Lower leg skin (tissue), 3 donors: ENCODE data around the gene RARB.

ENCODE experiments used
- CTCF ChIP-seq, 3 donors: fragments of 450-650 bp; IDR thresholded peaks; one replicate each; pipeline ENCODE4 v1.5.1; 2016; ENCODE audit warnings: antibody characterized with exemption in 3 of 3, mild to moderate bottlenecking in 3 of 3, moderate library complexity in 2 of 3
- POLR2A ChIP-seq, 2 donors: fragments of 450-650 bp; IDR thresholded peaks; one replicate each; pipeline ENCODE4 v1.6.1; 2016 to 2017; ENCODE audit warnings: antibody characterized with exemption in 2 of 2, mild to moderate bottlenecking in 1 of 2, moderate library complexity in 1 of 2

DNA sequence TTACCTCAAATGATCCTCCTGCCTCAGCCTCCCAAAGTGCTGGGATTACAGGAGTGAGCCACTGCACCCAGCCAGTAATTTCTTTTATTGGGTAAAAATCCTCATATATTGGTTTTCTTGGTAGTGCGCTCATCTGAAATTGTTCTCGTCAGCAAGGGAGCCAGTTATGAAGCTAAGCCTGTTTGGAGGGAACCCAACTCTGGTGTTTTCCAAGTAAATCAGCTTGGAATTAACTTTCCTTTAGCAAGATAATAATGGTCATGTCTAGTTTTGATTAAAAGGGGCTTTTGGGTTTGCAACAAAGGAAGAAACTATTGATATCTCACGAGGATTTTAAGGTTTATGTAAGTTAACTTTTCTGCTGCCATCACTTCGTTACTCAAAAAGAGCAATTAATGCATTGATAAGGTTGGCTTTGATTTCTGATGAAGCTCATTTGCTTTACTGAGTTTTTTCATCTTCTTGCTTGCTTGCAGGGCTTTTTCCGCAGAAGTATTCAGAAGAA lies 72.7 kb downstream of the RARB start:
- TF ChIP-seq CTCF (IDR thresholded peaks at IDR 0.05) (no peak), POLR2A (IDR thresholded peaks at IDR 0.05) (no peak)
